GM23248 (cell line): ENCODE results near the gene TGM6.

Experiments used
- EZH2 ChIP-seq: fragments of 200-600 bp; sonication (generic); IDR thresholded peaks from 2 replicates; pipeline ENCODE4 v1.6.1; 2018; ENCODE audit warnings: antibody characterized with exemption, mild to moderate bottlenecking; ENCODE audit not compliant: insufficient read depth, poor library complexity, severe bottlenecking
- EZH2phosphoT487 ChIP-seq: fragments of 200-600 bp; sonication (generic); IDR thresholded peaks from 2 replicates; pipeline ENCODE4 v1.6.1; 2018; ENCODE audit warnings: antibody characterized with exemption, moderate library complexity, mild to moderate bottlenecking, low read depth; ENCODE audit not compliant: insufficient read depth

GRCh38 chr20:2342243-2342642 lies 38.5 kb upstream of the TGM6 start:
- TF ChIP-seq EZH2 (no peak), EZH2phosphoT487 (no peak)
